Measurements from ENCODE around the gene RORB. TPM values are rescaled to one million over a fixed set of nuclear protein-coding genes. Genes with fewer than 3 reads are reported as not detected.

The RORB gene
- total RNA-seq, 2 experiments from 2014 or later = 0.04 to 0.11 TPM

- H3K9me3 Mint-ChIP-seq = no peaks in the 10 kb centered on the region
- TF ChIP-seq, protein P1, sequence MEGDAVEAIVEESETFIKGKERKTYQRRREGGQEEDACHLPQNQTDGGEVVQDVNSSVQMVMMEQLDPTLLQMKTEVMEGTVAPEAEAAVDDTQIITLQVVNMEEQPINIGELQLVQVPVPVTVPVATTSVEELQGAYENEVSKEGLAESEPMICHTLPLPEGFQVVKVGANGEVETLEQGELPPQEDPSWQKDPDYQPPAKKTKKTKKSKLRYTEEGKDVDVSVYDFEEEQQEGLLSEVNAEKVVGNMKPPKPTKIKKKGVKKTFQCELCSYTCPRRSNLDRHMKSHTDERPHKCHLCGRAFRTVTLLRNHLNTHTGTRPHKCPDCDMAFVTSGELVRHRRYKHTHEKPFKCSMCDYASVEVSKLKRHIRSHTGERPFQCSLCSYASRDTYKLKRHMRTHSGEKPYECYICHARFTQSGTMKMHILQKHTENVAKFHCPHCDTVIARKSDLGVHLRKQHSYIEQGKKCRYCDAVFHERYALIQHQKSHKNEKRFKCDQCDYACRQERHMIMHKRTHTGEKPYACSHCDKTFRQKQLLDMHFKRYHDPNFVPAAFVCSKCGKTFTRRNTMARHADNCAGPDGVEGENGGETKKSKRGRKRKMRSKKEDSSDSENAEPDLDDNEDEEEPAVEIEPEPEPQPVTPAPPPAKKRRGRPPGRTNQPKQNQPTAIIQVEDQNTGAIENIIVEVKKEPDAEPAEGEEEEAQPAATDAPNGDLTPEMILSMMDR (IDR thresholded peaks at IDR 0.05) = no peak
- no peaks in the 10 kb centered on the region for H3K27me3 Mint-ChIP-seq
- no peaks in the 10 kb centered on the region for H3K4me1 Mint-ChIP-seq (ENCODE audit: low read depth)
- ChIA-PET CTCF (no interaction called here), POLR2A (no interaction called here)
- H3K36me3 Mint-ChIP-seq (ENCODE audit: low read depth) = no peaks in the 10 kb centered on the region
- intact Hi-C loops (cut with micrococcal nuclease) = no loop called here
- no peak for DNase-seq
- no peak overlapping the region for H3K27ac Mint-ChIP-seq
- ATAC-seq = no peak
- H3K4me3 Mint-ChIP-seq = no peak overlapping the region
Observed at GRCh38 chr9:74735761-74736160, 238.6 kb downstream of the RORB start.

GRCh38 chr9:74736646-74737045 is 239.5 kb downstream of the RORB start:
- ChIA-PET CTCF (interaction anchor here (1.5 kb wide), 1 partner anchor 37 kb away, joined by 4 read pairs; no protein-coding TSS in a partner anchor), POLR2A (no interaction called here)
- TF ChIP-seq, protein P1 (IDR thresholded peaks at IDR 0.05) = no peak
- ATAC-seq (no peak), DNase-seq (no peak)
- H3K27ac Mint-ChIP-seq = no peak overlapping the region
- no peaks in the 10 kb centered on the region for H3K9me3 Mint-ChIP-seq
- peaks cover 4% of the 10 kb centered on the region for H3K27me3 Mint-ChIP-seq
- H3K4me1 Mint-ChIP-seq (ENCODE audit: low read depth) = no peaks in the 10 kb centered on the region
- H3K4me3 Mint-ChIP-seq = no peak overlapping the region
- H3K36me3 Mint-ChIP-seq (ENCODE audit: low read depth) = no peaks in the 10 kb centered on the region
- intact Hi-C loops (cut with micrococcal nuclease) = no loop called here

DNA sequence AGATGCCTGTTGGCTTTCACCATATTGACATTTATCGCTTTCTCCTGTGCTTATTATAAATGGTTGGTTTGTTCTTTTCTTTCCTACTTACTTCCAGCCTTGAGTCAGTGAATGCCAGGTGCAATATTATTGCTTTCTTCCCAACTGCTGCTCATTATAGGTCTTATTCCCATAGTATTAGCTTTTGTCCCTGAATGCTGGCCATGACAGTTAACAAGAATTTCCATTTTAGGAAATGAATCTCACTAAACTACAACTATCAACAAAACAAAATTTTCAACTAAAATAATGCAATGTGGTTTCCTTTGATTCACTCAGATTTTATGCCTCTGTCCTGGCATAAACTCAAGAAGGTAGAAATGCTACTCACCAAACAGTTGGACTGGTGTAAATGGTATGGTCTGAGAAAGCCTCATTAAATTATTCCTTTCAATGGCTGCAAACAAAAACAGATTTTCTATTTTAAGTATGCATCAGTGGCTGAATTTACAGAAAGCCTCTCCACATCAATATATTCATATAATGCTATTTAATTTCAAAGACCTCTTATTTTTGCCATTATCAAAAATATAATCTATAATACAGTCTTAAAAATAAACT is 245.2 kb downstream of the RORB start:
- H3K27ac Mint-ChIP-seq = no peak overlapping the region
- ATAC-seq (no peak), DNase-seq (no peak)
- ChIA-PET POLR2A (no interaction called here), CTCF (interaction anchor here (0.9 to 2.2 kb wide), 2 partner anchors 10 to 17 kb away, joined by 5 to 8 read pairs; no protein-coding TSS in a partner anchor)
- no peaks in the 10 kb centered on the region for H3K9me3 Mint-ChIP-seq
- no peak overlapping the region for H3K4me3 Mint-ChIP-seq
- peaks cover 17% of the 10 kb centered on the region for H3K27me3 Mint-ChIP-seq
- no peaks in the 10 kb centered on the region for H3K4me1 Mint-ChIP-seq (ENCODE audit: low read depth)
- intact Hi-C loops (cut with micrococcal nuclease) = loop anchor here (10.0 kb wide), 1 partner anchor 147 kb away; no protein-coding TSS in a partner anchor
- H3K36me3 Mint-ChIP-seq (ENCODE audit: low read depth) = no peaks in the 10 kb centered on the region
- TF ChIP-seq, protein P1 (IDR thresholded peaks at IDR 0.05) = no peak
